GM19193 (cell line): Measurements from ENCODE around the gene GSC2.

Experiments
- POLR2A ChIP-seq: IDR thresholded peaks from 4 replicates; pipeline ENCODE4 v1.6.1; 2011; ENCODE audit not compliant: insufficient read depth, insufficient read length; ENCODE audit errors: extremely low read depth

GSC2 gene, protein sequence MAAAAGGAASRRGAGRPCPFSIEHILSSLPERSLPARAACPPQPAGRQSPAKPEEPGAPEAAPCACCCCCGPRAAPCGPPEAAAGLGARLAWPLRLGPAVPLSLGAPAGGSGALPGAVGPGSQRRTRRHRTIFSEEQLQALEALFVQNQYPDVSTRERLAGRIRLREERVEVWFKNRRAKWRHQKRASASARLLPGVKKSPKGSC

DNA sequence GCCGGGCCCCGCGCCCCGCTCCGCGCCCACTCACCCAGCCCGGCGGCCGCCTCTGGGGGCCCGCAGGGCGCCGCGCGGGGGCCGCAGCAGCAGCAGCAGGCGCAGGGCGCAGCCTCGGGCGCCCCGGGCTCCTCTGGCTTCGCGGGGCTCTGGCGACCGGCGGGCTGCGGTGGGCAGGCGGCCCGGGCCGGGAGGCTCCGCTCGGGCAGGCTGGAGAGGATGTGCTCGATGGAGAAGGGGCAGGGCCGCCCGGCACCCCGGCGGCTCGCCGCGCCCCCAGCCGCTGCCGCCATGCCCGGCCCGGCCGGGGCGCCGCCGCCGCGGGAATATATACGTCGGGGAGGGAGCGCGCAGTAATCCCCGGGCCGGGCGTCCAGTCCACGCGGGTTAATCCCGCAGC is at the start of gene GSC2:
Gene GSC2, minus strand, starts transcription at position 302 of the 400 bp plus-strand sequence. Its CDS starts 9 bp downstream, at position 293.
- TF ChIP-seq POLR2A = no peak

DNA sequence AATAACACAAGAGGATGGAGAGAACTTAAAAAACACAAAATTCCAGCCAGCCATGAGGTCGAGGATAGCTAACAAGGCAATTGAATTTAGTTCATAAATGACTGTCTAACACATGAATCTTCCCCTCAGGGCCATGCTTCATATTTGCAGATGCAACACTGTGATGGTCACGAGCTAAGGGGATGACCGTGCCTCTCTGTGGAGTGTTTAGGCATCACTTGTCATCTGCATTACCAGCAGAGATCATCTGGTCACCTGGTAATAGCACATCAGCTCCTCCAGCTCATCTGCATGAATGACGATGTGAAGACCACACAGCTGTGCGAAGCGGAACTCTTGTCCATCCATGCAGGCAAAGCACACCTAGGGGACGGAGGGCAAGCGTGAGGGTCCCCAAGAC is 49.4 kb upstream of the GSC2 start:
- no peak for TF ChIP-seq POLR2A

DNA sequence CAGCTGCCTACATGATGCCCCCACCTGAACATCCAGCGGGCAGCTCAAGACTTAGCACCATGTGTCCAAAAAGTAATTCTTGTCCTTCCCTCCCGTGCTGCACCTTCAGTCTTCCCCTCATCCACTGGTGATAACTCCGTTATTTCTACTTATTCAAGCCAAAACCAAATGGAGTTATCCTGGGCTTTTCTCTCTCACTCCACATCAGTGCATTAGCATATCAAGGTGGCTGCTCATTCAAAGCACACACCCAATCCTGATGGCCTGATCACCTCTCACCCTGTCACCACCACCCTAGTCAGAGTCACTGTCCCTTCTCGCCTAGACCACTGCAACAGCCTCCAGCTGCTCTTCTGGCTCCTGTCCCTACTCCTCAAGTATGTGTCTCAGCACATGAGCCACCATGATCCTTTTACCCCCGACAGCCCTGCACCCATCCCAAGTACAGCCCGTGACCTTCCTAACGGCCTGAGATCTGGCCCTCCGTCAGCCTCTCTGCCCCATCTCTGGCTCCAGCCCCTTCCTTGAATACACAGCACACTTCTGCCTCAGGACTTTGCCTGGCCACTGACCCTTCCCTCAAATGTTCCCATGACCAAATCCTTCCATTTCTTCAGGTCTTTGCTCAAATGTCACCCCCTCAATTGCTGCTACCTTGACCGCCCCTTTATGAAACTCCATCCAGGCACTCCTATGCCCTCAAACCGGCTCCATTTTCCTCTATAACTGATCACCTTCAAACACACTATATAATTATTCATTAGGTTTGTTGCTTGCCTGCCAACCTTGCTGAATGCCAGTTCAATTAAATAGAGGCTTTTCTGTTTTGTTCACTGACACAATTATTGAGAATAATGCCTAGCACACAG is 48.1 kb upstream of the GSC2 start:
- TF ChIP-seq POLR2A = no peak

DNA sequence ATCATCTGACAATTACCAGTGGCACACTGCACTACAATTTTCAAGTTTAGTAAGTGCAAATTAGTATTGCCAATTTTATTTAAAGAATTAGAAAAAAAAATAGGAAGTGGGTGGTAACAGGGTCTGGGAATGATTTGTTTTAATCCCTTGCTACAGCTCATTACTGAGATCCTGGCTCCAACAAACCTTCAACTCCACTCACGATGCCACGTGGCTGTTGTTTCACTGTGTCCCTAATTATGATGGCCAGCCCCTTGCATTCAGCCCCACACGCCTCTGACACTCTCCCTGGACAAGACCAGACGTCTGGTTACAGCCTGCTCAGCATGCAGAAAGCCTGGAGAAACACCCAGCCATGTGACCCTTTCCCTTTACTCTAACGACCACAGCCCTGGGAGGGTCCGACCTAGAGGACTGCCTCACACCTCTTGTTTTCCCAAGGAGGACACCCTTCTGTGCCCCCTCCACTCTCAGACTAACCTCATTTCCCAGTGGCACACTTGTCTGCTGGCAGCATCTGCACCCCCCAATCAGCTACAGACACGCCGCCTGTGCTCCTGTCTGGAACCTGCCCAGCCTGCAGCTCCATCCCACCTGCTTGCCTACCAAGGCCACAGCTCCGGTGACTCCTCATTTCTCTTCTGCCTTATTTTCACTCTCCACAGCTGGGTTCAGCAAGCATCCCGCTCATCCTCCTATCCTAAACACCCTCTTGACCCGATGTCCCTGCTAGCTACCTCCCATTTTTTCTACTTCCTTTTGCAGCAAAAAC is 46.9 kb upstream of the GSC2 start:
- no peak for TF ChIP-seq POLR2A

DNA sequence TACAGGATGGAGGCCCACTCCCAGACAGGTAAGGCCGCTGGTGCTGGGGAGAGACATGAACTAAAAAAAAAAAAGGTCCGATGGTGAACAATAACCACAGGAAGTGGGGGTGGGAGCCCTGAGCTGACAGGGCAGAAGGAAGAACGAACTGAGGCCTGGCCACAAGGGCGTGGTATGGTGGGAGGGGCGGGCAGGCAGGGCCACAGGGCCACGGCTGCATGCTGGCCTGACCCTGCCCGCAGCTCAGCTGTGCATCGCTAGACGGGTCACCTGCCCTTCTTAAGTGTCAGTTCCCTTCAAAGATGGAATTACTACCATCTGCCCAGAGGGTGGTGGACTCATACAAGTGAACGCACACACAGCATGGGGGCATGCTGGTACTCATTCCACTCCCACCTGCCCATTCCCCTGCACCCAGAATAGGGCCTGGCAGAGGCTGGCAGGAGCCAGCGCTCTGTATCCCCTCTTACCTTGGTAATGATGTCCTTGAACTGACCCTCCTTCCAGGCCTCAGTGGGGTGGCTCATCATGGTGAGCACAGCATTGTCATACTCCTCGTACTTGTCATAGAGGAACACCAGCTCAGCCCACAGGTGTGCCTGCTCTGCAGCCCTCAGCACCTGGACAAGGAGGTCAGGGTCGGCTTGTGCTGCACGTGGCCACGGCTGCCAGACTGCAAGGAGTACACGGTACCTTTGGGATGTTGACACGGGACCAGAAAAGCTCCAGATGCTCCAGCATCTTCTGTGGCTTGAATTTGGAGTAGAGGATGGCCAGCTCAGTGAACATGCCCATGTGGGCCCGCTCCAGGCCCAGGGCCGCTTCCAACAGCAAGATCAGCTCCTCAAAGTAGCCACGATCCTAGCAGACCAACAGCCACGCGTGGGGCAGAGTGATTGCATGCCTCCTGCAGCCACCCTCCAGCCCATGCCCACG is 46.0 kb upstream of the GSC2 start:
- no peak for TF ChIP-seq POLR2A

DNA sequence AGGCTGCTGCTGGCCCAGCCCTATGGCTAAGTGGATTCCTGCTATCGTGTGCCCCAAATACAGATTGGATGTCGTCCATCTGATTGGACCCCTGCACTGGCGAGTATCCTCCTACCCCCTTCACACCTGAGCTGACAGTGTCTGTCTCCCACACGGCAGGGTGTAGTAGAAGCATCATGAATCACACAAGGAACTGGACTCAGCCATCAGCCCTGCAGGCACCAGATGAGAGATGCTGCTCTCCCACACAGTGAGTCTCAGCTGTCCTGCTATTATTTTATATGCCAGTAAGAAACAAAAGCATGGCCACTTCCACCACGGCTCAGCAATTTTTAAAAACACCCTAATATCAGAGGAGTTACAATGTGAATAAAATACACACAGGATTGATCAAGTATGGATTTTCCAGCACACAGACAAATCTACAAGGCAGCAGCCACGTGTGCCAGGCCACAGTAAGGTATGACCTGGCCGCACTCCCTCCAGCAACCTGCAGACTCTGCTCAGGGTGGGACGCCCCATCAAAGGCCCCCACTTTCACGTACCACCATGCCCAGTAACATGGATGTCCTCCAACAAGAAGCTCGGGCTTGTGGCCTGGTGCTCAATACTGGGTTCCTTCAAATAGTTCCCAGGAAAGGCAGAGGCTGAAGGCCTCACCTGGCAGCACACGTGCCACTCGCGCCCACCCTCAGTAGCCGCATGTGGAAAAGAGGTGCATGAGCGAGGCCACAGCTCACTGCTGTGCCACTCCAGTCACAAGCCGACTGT is 44.9 kb upstream of the GSC2 start:
- no peak for TF ChIP-seq POLR2A

DNA sequence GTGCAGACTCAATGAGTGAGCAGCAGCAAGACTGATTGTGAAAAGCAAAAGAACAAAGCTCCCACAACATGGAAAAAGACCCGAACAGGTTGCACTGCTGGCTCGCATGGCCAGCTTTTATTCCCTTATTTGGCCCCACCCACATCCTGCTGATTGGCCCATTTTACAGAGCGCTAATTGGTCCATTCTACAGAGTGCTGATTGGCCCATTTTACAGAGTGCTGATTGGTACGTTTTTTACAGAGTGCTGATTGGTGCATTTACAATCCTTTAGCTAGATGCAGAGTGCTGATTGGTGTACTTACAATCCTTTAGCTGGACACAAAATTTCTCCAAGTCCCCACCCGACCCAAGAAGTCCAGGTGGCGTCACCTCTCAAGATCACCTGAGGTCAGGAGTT is 43.8 kb upstream of the GSC2 start:
- no peak for TF ChIP-seq POLR2A

DNA sequence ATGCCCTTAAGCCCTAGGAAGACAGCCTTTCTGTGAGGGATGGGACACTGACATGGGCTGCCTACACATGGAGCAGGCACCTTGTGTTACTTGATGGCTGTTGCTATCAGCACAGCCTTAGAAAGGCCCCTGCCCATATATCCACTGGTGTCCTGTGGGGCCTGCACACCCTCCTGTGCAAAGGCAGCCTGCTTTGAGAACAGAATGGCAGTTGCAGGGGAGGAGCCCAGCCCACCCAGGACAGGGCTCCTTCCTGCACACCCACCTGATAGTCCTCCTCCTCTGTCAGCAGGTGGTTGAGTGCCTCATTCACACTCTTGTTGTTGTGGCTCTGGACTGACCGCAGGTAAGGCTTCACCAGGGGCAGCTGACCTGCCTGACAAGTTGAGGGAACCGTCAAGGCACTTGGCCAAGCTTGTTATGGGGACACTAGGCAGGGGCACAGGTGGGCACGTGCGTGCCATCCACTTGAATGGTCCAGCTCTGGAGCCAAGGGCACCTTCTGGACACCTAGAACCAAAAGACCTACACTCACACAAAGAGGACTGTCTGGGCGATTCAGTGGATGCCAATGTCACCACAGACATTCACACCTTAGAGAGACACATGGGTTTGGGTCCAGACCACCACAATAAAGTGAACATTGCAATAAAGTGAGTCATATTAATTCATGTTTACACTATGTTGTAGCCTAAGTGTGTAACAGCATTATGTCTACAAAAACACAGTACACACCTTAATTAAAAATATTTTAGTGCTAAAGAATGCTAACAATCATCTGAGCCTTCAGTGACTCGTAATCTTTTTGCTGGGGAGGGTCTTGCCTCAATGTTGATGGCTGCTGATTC is 37.8 kb upstream of the GSC2 start:
- TF ChIP-seq POLR2A = no peak

DNA sequence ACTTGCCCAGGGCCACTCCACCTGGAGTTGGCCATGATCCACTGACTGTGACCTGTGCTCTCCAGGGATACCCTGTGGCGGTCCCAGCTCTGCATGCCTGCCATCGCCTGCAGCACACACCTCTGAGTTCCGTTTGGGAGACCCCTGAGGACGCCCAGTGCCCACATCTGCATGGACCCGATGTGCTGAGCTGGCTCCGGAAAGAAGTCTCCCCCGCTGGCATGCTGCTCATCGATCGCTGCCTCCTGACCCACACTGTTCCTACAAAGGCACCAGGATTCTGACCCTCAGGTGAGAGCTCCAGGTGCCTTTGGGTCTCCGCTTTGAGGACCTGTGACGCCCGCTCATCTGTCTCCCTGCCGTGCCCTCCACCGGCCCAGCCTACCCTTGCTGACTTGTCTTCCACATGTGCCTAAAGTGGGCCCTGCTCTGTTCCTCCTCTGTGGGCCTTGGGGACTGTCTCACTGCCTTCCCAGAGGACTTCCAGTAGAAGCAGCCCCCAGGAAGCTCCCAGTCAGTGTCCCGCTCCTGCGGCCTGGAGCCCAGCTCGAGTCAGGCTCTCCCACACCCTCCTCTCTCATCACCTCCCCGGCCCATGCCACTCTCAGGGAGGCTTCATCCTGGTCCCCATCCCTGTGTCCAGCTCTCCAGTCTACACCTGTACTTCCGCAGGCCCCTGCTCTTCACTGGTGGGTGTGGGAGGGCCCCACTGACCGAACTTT is 34.3 kb upstream of the GSC2 start:
- no peak for TF ChIP-seq POLR2A

DNA sequence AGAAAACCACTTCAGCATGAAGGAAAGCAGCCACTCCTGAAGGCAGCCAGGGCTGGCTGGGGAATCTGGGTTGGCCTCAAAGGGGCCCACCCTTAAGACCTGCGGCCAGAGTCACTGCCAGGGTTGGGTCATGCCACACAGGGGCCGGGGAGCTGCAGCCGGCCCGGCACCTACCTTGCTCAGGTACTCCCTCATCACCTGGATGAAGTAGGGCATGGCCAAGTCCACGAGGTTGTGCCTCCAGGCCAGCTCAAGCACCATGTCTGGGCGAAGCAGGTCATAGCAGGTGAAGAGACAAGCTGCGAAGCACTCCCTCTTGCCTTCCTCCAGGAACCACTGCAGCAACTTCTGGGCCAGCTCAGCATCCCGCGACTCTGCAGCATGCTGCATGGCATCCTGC is 33.1 kb upstream of the GSC2 start:
- no peak for TF ChIP-seq POLR2A

DNA sequence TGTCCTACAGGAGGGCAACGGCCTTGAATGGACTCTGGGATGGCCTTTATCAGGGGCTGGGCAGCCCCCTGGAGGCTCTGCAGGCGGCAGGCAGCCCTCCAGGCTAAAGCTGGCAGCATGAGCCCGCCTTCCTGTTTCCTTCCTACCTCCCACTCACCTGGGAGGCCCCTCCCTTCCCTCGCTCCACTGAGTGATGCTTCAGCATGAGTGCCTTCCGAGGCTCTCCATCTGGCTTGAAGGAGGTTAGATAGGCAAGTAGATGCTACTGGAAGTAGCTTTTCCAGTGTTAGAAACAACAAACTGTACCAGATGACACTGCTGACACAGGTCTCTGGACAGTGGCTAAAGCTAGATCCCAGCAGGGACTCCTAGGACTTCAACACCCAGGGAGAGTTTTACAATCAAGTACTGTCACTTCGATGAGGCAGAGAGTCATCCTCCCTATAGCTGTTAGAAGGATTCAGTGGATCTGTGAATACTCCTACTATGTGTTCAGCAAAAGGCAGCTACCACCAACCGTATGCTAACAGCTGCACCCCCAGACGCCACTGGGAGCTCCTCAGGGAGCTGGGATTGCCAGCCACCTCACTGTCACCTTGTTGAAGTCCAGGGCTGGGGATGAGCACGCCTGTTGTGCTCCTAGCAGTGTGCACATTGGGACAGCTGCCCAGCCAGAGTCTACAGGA is 32.5 kb upstream of the GSC2 start:
- no peak for TF ChIP-seq POLR2A
